ENCODE measurements around the gene SEPTIN10. TPM values are rescaled to one million over a fixed set of nuclear protein-coding genes. Genes with fewer than 3 reads are reported as not detected.
"Not testable (repeated sequence)": the region's sequence is repeated elsewhere in the genome, so short reads cannot be mapped to it uniquely, and the experiment has no call there.

SEPTIN10 gene
- total RNA-seq, 1 experiment from 2014 or later: 112 TPM

DNA sequence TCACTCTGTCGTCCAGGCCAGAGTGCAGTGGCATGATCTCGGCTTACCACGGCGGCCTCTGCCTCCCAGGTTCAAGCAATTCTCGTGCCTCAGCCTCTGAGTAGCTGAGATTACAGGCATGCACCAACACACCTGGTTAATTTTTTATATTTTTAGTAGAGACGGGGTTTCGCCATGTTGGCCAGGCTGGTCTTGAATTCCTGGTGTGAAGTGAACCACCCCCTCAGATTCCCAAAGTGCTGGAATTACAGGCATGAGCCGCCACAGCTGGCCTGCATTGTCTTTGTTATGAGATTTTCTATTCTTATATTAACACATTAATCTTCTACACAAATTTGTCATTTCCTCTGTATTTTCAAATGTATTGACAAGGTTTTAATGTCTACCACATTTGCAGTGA is 75.2 kb downstream of the SEPTIN10 start:
- intact Hi-C loops (cut with micrococcal nuclease; ENCODE audit: unreplicated experiment): no loop called here
- Histone ChIP-seq H3K9me2 (ENCODE audit: insufficient read depth) (no peaks in the 10 kb centered on the region), H3K4me3 (no peak overlapping the region), H3K4me1 (replicated peaks; ENCODE audit: insufficient read depth) (no peaks in the 10 kb centered on the region), H3K36me3 (ENCODE audit: low read depth) (peaks cover 5% of the 10 kb centered on the region; the same call in 1 of the 2 replicates), H3K79me2 (ENCODE audit: low read depth) (no peaks in the 10 kb centered on the region), H3F3A (ENCODE audit: insufficient read depth, low read depth) (no peaks in the 10 kb centered on the region), H3K27ac (no peak overlapping the region), H3K9me3 (ENCODE audit: insufficient read depth, low read depth) (no peaks in the 10 kb centered on the region; the same call in 1 of the 2 replicates), H4K20me1 (ENCODE audit: insufficient read depth) (no peaks in the 10 kb centered on the region), H3K27me3 (ENCODE audit: insufficient read depth, low read depth) (no peaks in the 10 kb centered on the region), H2AFZ (no peak overlapping the region), H3K4me2 (no peak overlapping the region)
- ChIA-PET POLR2A (ENCODE audit: unreplicated experiment) (no interaction called here), CTCF (no interaction called here)
- no peak for TF ChIP-seq EZH2 (IDR thresholded peaks at IDR 0.05; ENCODE audit: low read depth)
- no peak for TF ChIP-seq CTCF (conservative IDR thresholded peaks at IDR 0.05)
- BruUV-seq (replicated peaks): no TSS peak
- DNase-seq: no peak

- no peak overlapping the region for H3K4me2 ChIP-seq
- H3K36me3 ChIP-seq (ENCODE audit: low read depth): peaks cover 3% of the 10 kb centered on the region; the same call in 1 of the 2 replicates
- no peaks in the 10 kb centered on the region for H3K4me1 ChIP-seq (replicated peaks; ENCODE audit: insufficient read depth)
- no peaks in the 10 kb centered on the region for H4K20me1 ChIP-seq (ENCODE audit: insufficient read depth)
- no peaks in the 10 kb centered on the region for H3K79me2 ChIP-seq (ENCODE audit: low read depth)
- H3K9me3 ChIP-seq (ENCODE audit: insufficient read depth, low read depth): no peaks in the 10 kb centered on the region; the same call in 1 of the 2 replicates
- no peaks in the 10 kb centered on the region for H3K27me3 ChIP-seq (ENCODE audit: insufficient read depth, low read depth)
- intact Hi-C loops (cut with micrococcal nuclease; ENCODE audit: unreplicated experiment): no loop called here
- CTCF ChIA-PET: no interaction called here
- no TSS peak for BruUV-seq (replicated peaks)
- no peak overlapping the region for H2AFZ ChIP-seq
- H3K4me3 ChIP-seq: no peak overlapping the region
- no peaks in the 10 kb centered on the region for H3F3A ChIP-seq (ENCODE audit: insufficient read depth, low read depth)
- H3K27ac ChIP-seq: no peak overlapping the region
- DNase-seq: no peak
- no peaks in the 10 kb centered on the region for H3K9me2 ChIP-seq (ENCODE audit: insufficient read depth)
- POLR2A ChIA-PET (ENCODE audit: unreplicated experiment): no interaction called here
- TF ChIP-seq CTCF (conservative IDR thresholded peaks at IDR 0.05): no peak
- no peak for TF ChIP-seq EZH2 (IDR thresholded peaks at IDR 0.05; ENCODE audit: low read depth)
Observed at GRCh38 chr2:109537565-109538222, 76.1 kb downstream of the SEPTIN10 start.

- H2AFZ ChIP-seq; H3K27me3 ChIP-seq (ENCODE audit: insufficient read depth, low read depth); H4K20me1 ChIP-seq (ENCODE audit: insufficient read depth); H3K4me2 ChIP-seq; H3K9me3 ChIP-seq (ENCODE audit: insufficient read depth, low read depth); CTCF ChIA-PET; H3F3A ChIP-seq (ENCODE audit: insufficient read depth, low read depth); H3K27ac ChIP-seq; H3K79me2 ChIP-seq (ENCODE audit: low read depth); POLR2A ChIA-PET (ENCODE audit: unreplicated experiment); BruUV-seq (replicated peaks); H3K4me1 ChIP-seq (replicated peaks; ENCODE audit: insufficient read depth); H3K9me2 ChIP-seq (ENCODE audit: insufficient read depth); intact Hi-C loops (cut with micrococcal nuclease; ENCODE audit: unreplicated experiment); H3K36me3 ChIP-seq (ENCODE audit: low read depth); DNase-seq; H3K4me3 ChIP-seq: not testable (repeated sequence)
Observed at GRCh38 chr2:109536556-109536955, 77.2 kb downstream of the SEPTIN10 start.
